Measurements from ENCODE around the gene LRRC36.

Gene LRRC36

GRCh38 chr16:67327743-67328142 is 1.1 kb downstream of the LRRC36 start:
- ChIA-PET CTCF (interaction anchor here (0.7 to 2.6 kb wide), 18 partner anchors 8 to 315 kb away, joined by 3 to 18 read pairs (median 5); partner anchors contain the start of gene ZDHHC1), POLR2A (interaction anchor here (1.3 kb wide), 1 partner anchor 101 kb away, joined by 4 read pairs; the partner anchor contains the start of gene TMEM208)
- no peak overlapping the region for H3K4me3 ChIP-seq (ENCODE audit: low read depth, low read length)
- H3K36me3 ChIP-seq (ENCODE audit: control insufficient read depth in 2 of 2, insufficient read depth in 1 of 2, low read length in 2 of 2) = no peaks in the 10 kb centered on the region
- no peaks in the 10 kb centered on the region for H3K4me1 ChIP-seq (ENCODE audit: control insufficient read depth, insufficient read depth, low read length)
- TF ChIP-seq ZXDB (tag by site-specific recombination; IDR thresholded peaks at IDR 0.05) = no peak
- TF ChIP-seq PRDM10 (tag by site-specific recombination; IDR thresholded peaks at IDR 0.05) = 0 out of 2 replicates have a peak, but pooled peaks have one; percentile 10
- TF ChIP-seq PRDM1 (tag by site-specific recombination; IDR thresholded peaks at IDR 0.05) = peak; percentile 96
- H3K27ac ChIP-seq (ENCODE audit: extremely low read depth, low read depth, low read length) = no peak overlapping the region
- H3K9me3 ChIP-seq (ENCODE audit: control insufficient read depth, insufficient read depth, low read depth, low read length) = no peaks in the 10 kb centered on the region

GRCh38 chr16:67329901-67330300 is 3.3 kb downstream of the LRRC36 start:
- POLR2A ChIA-PET = no interaction called here

More at GRCh38 chr16:67329901-67330300, 3.3 kb downstream of the LRRC36 start:
- Histone ChIP-seq H3K9me3 (ENCODE audit: control insufficient read depth, insufficient read depth, low read depth, low read length) (no peaks in the 10 kb centered on the region), H3K4me1 (ENCODE audit: control insufficient read depth, insufficient read depth, low read length) (no peaks in the 10 kb centered on the region), H3K27ac (ENCODE audit: extremely low read depth, low read depth, low read length) (no peak overlapping the region), H3K4me3 (ENCODE audit: low read depth, low read length) (no peak overlapping the region), H3K36me3 (ENCODE audit: control insufficient read depth in 2 of 2, insufficient read depth in 1 of 2, low read length in 2 of 2) (no peaks in the 10 kb centered on the region)
- TF ChIP-seq ZNF488 (tag by site-specific recombination; IDR thresholded peaks at IDR 0.05) (no peak), ZNF132 (tag by site-specific recombination; IDR thresholded peaks at IDR 0.05; ENCODE audit: borderline replicate concordance) (no peak), ZNF211 (tag by site-specific recombination; IDR thresholded peaks at IDR 0.05; ENCODE audit: low read depth) (no peak), ZNF830 (tag by site-specific recombination; IDR thresholded peaks at IDR 0.05; ENCODE audit: low read depth) (no peak), GLI2 (tag by site-specific recombination; IDR thresholded peaks at IDR 0.05; ENCODE audit: borderline replicate concordance, low read depth) (no peak), ZNF24 (tag by site-specific recombination; IDR thresholded peaks at IDR 0.05) (no peak), ZNF155 (tag by site-specific recombination; IDR thresholded peaks at IDR 0.05) (no peak), ZNF302 (tag by site-specific recombination; IDR thresholded peaks at IDR 0.05; ENCODE audit: low read depth) (no peak), ZBTB48 (tag by site-specific recombination; IDR thresholded peaks at IDR 0.05) (no peak), ZNF292 (tag by site-specific recombination; IDR thresholded peaks at IDR 0.05; ENCODE audit: borderline replicate concordance, low read depth) (no peak), REST (tag by site-specific recombination; IDR thresholded peaks at IDR 0.05) (no peak), ZNF501 (tag by site-specific recombination; IDR thresholded peaks at IDR 0.05) (no peak), ZNF530 (tag by site-specific recombination; IDR thresholded peaks at IDR 0.05; ENCODE audit: low read depth) (no peak), MEIS1 (CRISPR knock-in tag; IDR thresholded peaks at IDR 0.05; ENCODE audit: borderline replicate concordance) (no peak), ZIC2 (tag by site-specific recombination; IDR thresholded peaks at IDR 0.05) (no peak), ZNF513 (tag by site-specific recombination; IDR thresholded peaks at IDR 0.05) (no peak), GFI1B (tag by site-specific recombination; IDR thresholded peaks at IDR 0.05) (no peak), ZNF37A (tag by site-specific recombination; IDR thresholded peaks at IDR 0.05) (no peak), YY2 (tag by site-specific recombination; IDR thresholded peaks at IDR 0.05) (no peak)
- CTCF ChIA-PET = no interaction called here
